HG03432 (cell line): ENCODE data around the gene SMARCD1.
"Not testable (repeated sequence)": the region's sequence is repeated elsewhere in the genome, so short reads cannot be mapped to it uniquely, and the experiment has no call there.

ENCODE experiments used
- ATAC-seq: cut with Tn5 transposase; IDR thresholded peaks from one replicate; pipeline ENCODE4 v1.9.1; 2021; ENCODE audit warnings: mild to moderate bottlenecking, moderate library complexity; ENCODE audit not compliant: unreplicated experiment

SMARCD1 gene

DNA sequence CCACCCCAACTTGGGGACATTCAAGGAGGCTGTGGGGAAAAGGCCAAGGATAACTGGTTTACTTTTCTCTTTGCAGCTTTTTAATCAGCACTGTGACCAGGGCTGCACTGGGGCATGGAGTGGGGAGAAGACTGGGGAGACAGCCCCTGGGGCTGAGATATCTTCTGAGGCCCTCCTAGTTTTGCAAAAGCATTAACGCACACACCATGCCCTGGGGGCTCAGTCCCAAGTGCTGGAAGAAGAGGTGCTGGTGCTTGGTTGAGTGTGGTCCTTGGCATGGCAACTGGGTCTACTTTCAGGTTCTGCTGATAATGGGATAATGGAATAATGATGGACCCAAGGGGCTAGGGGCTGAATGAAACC is 9.4 kb upstream of the SMARCD1 start:
- no peak for ATAC-seq

DNA sequence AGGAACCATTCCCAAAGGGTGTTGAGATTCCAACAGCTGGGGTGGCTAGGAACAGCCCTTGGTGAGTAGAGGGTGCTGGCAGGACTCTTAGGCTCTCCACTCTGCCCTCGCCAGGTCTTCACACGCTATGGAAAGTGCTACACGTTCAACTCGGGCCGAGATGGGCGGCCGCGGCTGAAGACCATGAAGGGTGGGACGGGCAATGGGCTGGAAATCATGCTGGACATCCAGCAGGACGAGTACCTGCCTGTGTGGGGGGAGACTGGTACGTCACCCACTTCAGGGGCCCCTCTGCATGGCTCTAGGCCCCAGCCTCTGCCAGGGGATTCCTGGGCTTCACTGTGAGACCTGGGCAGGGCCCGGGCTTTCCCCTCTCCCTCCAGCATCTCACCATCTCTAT is 8.0 kb upstream of the SMARCD1 start:
- ATAC-seq, result no peak

- no peak for ATAC-seq
Observed at GRCh38 chr12:50078281-50078680, 6.9 kb upstream of the SMARCD1 start.

- ATAC-seq, result no peak
Observed at GRCh38 chr12:50079771-50080170, 5.4 kb upstream of the SMARCD1 start.

GRCh38 chr12:50081096-50081808 is 3.9 kb upstream of the SMARCD1 start:
- ATAC-seq, result no peak

DNA sequence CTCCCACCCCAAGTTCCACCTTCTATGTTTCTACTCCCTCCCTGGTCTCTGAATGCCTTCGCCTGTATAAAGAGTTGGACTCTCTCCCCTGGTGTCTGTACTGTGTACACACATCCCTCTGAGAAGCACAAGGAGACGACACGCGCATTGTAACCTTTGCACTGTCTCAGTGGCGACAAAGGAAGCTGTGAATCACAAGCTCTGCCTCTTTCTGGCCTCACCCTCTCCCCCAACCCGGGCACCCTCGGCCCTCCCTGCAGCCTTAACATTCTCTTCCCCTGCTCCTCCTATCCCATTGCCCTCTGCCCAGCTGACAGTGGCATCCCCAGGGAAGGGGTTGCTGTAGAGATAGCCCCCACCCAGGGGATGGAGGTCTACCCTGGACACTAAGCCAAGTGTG is 2.5 kb upstream of the SMARCD1 start:
- no peak for ATAC-seq

- no peak for ATAC-seq
Observed at GRCh38 chr12:50083301-50083700, 1.8 kb upstream of the SMARCD1 start.

GRCh38 chr12:50084409-50084774 is 750 bp upstream of the SMARCD1 start:
- not testable (repeated sequence) for ATAC-seq

GRCh38 chr12:50085615-50086072 is 502 bp downstream of the SMARCD1 start:
- peak; percentile 3 for ATAC-seq

GRCh38 chr12:50086148-50086547 is 1.0 kb downstream of the SMARCD1 start:
- ATAC-seq, result no peak

- ATAC-seq, result no peak
Observed at GRCh38 chr12:50087151-50087550, 2.0 kb downstream of the SMARCD1 start.

DNA sequence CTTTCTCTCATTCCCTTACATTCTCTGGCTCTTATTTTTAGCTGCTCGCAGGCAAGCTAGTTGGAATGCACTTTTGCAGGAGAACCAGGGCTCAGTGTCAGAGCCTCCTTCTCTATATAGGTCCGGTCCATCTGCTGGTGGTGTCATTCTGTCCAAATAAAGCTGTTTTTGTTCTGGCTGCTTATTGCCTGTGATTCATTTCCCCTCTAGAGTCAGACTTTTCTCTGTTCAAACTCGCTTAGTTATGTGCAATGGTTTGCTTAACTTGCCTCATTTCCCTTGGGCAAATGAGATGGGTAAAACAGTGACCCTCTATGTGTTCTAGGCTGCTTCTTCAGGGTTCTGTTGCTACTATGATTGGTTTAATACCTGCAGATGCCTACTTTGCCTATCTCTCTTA is 2.9 kb downstream of the SMARCD1 start:
- no peak for ATAC-seq

DNA sequence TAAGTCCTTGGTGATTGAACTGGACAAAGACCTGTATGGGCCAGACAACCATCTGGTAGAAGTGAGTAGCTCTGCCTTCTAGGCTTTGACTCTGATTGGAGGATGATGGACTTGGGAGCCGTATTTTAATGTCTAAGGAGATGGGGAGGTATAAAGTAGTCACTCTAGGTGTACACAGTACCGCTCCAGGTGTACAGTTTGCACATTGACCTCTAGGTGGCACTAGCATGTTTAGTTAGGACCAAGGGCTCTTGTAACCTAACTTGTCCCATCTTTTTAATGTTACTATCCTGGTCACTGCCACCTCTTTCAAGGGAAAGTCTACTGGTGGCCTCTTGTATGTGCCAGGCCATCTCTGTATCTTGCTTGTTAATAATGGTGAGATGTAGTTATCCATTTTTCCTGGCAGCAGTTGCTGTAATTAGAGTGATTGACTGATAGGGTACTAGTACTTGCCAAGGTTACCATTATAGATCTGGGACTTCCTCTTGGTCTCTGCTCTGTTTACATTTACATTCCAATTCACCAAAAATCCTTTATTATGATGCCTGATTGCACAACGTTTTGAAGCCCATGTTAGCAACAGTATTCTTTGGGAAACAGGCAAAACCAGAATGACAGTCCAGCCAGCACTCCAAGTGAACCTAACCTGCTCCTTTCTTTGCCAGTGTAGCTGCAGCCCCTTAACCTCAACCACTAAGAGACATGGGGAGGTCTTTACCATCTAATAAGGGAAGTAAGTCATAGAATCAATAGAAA is 3.6 kb downstream of the SMARCD1 start:
- no peak for ATAC-seq

DNA sequence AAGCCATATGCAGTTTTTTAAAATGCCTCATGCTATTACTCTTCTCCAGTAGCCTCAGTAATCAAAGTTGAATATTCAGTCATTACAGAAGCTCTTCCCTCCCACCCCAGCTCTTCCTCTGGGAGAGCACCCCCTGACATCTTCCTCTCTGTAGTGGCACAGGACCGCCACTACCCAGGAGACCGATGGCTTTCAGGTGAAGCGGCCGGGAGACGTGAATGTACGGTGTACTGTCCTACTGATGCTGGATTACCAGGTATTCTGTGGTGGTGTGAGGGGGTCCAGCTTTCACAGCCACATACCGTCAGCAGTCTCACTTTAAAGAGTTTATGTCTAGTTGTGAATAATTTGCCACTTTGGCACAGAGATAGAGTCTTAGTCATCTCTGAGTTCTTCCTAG is 4.6 kb downstream of the SMARCD1 start:
- ATAC-seq, result no peak

DNA sequence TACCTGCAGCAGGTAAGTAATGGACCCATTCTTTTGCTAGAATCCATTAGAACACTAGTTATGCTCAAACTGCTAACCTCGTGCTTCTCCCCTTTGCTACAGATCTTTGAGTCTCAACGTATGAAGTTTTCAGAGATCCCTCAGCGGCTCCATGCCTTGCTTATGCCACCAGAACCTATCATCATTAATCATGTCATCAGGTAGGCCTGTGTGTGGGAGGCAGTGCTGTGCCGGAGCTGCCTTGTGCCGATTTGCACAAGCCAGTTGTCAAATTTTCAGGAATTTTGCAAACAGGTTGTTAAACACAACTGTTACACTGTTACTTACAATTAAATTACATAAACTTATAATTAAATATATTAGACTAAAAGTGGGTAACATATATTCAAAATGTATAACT is 5.2 kb downstream of the SMARCD1 start:
- ATAC-seq, result no peak

- no peak for ATAC-seq
Observed at GRCh38 chr12:50097952-50098351, 12.8 kb downstream of the SMARCD1 start.

DNA sequence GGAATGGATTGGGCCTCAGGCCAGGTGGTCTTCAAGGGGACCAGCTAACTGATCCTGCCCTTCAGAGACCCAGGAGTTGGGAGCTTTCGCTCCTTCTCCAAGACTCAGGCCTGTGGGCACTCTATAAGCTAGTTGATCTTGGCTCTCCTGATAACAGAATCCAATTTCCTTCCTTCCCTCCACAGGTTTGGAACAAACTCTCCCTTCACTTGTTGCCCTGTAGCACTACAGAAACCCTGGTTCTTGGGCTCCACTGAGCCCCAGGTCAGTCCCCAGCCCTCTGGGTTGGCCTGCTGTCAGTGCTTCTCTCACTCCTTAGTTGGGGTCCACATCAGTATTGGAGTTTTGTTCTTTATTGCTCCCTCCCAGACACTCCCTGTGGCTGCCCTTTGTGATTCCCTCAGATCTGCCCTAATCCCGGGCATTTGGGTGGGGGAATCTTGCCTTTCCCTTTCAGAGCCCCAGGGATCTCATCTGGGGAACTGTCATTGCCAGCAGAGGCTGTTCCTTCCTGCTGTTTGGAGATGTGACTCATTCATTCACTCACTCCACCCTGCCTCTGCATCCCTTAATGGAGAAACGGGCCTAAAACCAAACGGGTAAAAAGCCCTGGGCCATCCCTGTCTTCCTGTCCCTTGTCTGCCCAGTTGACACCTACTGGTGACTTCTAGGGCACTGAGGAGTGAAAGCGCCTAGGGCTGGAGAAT is 14.3 kb downstream of the SMARCD1 start:
- no peak for ATAC-seq

DNA sequence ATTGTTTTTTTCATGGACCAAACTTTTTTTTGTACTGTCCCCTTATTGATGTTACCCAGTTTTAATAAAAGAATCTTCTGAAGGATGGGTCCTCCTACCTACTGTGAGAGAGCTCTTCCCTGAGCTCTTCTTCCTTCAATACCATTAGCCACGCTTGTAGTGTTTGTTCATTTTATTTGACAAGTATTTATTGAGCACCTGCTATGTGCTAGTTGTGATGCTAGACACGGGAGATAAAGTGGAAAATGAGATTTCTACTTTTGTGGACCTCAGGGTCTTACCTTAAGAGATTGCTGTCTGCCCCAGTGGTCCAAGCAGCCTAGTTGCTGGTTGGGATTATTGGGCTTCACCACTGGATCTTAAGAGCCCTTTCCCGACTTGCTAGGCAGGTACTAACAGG is 15.4 kb downstream of the SMARCD1 start:
- no peak for ATAC-seq

- ATAC-seq, result no peak
Observed at GRCh38 chr12:50101663-50102062, 16.5 kb downstream of the SMARCD1 start.

GRCh38 chr12:50102131-50102531 is 17.0 kb downstream of the SMARCD1 start:
- no peak for ATAC-seq

GRCh38 chr12:50102646-50103309 is 17.6 kb downstream of the SMARCD1 start:
- ATAC-seq, result no peak
